Neural cell (in vitro differentiated cells): ENCODE measurements around the gene ROBO1. TPM values are rescaled to one million over a fixed set of nuclear protein-coding genes. Genes with fewer than 3 reads are reported as not detected.

Experiments
- H2AFZ ChIP-seq: fragments of 200-600, 300-800 bp; sonication (generic), shearing (Covaris generic); 2 replicates; pipeline ENCODE4 v1.6.0; 2014; ENCODE audit warnings: low read depth, mild to moderate bottlenecking, antibody characterized with exemption, low read length, moderate library complexity
- H3F3A ChIP-seq: fragments of 200-600 bp; shearing (Covaris generic); 2 replicates; pipeline ENCODE4 v1.6.1; 2016; ENCODE audit warnings: mild to moderate bottlenecking, moderate library complexity, mixed read lengths, antibody characterized with exemption, low read length; ENCODE audit not compliant: insufficient read depth, poor library complexity, severe bottlenecking
- H3K27ac ChIP-seq: fragments of 200-600, 300-800 bp; sonication (generic), shearing (Covaris generic); 2 replicates; pipeline ENCODE4 v1.5.1; 2014; ENCODE audit warnings: mild to moderate bottlenecking, low read length, moderate library complexity
- H3K27me3 ChIP-seq: fragments of 300-800, 200-600 bp; sonication (generic), shearing (Covaris generic); 2 replicates; pipeline ENCODE4 v1.6.0; 2014; ENCODE audit warnings: mild to moderate bottlenecking, low read depth, low read length, moderate library complexity; ENCODE audit not compliant: insufficient read depth
- H3K36me3 ChIP-seq: fragments of 300-800, 200-600 bp; sonication (generic), shearing (Covaris generic); 2 replicates; pipeline ENCODE4 v1.5.1; 2014; ENCODE audit warnings: mild to moderate bottlenecking, antibody characterized with exemption, low read length, moderate library complexity; ENCODE audit not compliant: insufficient read depth
- H3K4me2 ChIP-seq: fragments of 300-800, 200-600 bp; sonication (generic), shearing (Covaris generic); 2 replicates; pipeline ENCODE4 v1.6.0; 2014; ENCODE audit warnings: mild to moderate bottlenecking, low read length
- H3K4me3 ChIP-seq: fragments of 300-800, 200-600 bp; sonication (generic), shearing (Covaris generic); 2 replicates; pipeline ENCODE4 v1.5.1; 2014; ENCODE audit warnings: mild to moderate bottlenecking, low read length, moderate library complexity
- H3K79me2 ChIP-seq: fragments of 200-600 bp; shearing (Covaris generic); replicated peaks from 2 replicates; pipeline ENCODE4 v1.6.0; 2014; ENCODE audit warnings: mild to moderate bottlenecking, low read length, moderate library complexity; ENCODE audit not compliant: insufficient read depth
- H3K9ac ChIP-seq: fragments of 300-800, 200-600 bp; sonication (generic), shearing (Covaris generic); 2 replicates; pipeline ENCODE4 v1.6.1; 2016; ENCODE audit warnings: mild to moderate bottlenecking, low read length, mixed read lengths
- H3K9me2 ChIP-seq: fragments of 200-600 bp; shearing (Covaris generic); 2 replicates; pipeline ENCODE4 v1.6.1; 2016; ENCODE audit warnings: mild to moderate bottlenecking, low read length, mixed read lengths; ENCODE audit not compliant: insufficient read depth
- H3K9me3 ChIP-seq: fragments of 200-600, 300-800 bp; sonication (generic), shearing (Covaris generic); 2 replicates; pipeline ENCODE4 v1.6.1; 2016; ENCODE audit warnings: mild to moderate bottlenecking, mixed run types, low read length, moderate library complexity, mixed read lengths
- H4K20me1 ChIP-seq: fragments of 200-600 bp; shearing (Covaris generic); 2 replicates; pipeline ENCODE4 v1.6.1; 2016; ENCODE audit warnings: mild to moderate bottlenecking, mixed run types; ENCODE audit not compliant: insufficient read depth
- EP300 ChIP-seq: fragments of 450-650 bp; conservative IDR thresholded peaks from 2 replicates; pipeline ENCODE4 v1.6.1; 2014; ENCODE audit warnings: antibody characterized with exemption, mild to moderate bottlenecking, moderate library complexity; ENCODE audit not compliant: poor library complexity, severe bottlenecking
- EZH2 ChIP-seq: fragments of 200-600, 300-800 bp; shearing (Covaris generic), sonication (generic); IDR thresholded peaks from 2 replicates; pipeline ENCODE4 v1.6.1; 2014; ENCODE audit warnings: antibody characterized with exemption, low read length, borderline replicate concordance, mild to moderate bottlenecking; ENCODE audit not compliant: insufficient read depth, poor library complexity, severe bottlenecking
- MXI1 ChIP-seq: fragments of 450-650 bp; conservative IDR thresholded peaks from 2 replicates; pipeline ENCODE4 v1.6.1; 2014; ENCODE audit warnings: antibody characterized with exemption, mild to moderate bottlenecking; ENCODE audit not compliant: poor library complexity, severe bottlenecking
- POLR2AphosphoS5 ChIP-seq: IDR thresholded peaks from 2 replicates; pipeline ENCODE4 v1.6.1; 2012
- RAD21 ChIP-seq: fragments of 450-650 bp; conservative IDR thresholded peaks from 2 replicates; pipeline ENCODE4 v1.6.1; 2014; ENCODE audit warnings: antibody characterized with exemption, mild to moderate bottlenecking, moderate library complexity
- SMC3 ChIP-seq: fragments of 450-650 bp; conservative IDR thresholded peaks from 2 replicates; pipeline ENCODE4 v1.6.1; 2014; ENCODE audit warnings: antibody characterized with exemption, mild to moderate bottlenecking, moderate library complexity; ENCODE audit not compliant: poor library complexity
- TAF1 ChIP-seq: IDR thresholded peaks from 2 replicates; pipeline ENCODE4 v1.6.1; 2012; ENCODE audit warnings: low read depth
- polyA plus RNA-seq: library from polyadenylated mRNA; depleted of rRNA; stranded (reverse); fragments of >200 nt; gene quantifications from 2 replicates; pipeline ENCODE4 v1.2.3, GENCODE V29; 2014
- TF ChIP-seq, protein P1 (sequence below): IDR thresholded peaks from 2 replicates; pipeline ENCODE4 v1.6.1; 2012; ENCODE audit warnings: borderline replicate concordance
- TF ChIP-seq, protein P2 (sequence below): fragments of 450-650 bp; IDR thresholded peaks from 2 replicates; pipeline ENCODE4 v1.5.1; 2014; ENCODE audit warnings: antibody characterized with exemption, mild to moderate bottlenecking, moderate library complexity; ENCODE audit not compliant: poor library complexity, severe bottlenecking

Gene ROBO1
- polyA plus RNA-seq, 1 donor from 2014 or later = 183 TPM

DNA sequence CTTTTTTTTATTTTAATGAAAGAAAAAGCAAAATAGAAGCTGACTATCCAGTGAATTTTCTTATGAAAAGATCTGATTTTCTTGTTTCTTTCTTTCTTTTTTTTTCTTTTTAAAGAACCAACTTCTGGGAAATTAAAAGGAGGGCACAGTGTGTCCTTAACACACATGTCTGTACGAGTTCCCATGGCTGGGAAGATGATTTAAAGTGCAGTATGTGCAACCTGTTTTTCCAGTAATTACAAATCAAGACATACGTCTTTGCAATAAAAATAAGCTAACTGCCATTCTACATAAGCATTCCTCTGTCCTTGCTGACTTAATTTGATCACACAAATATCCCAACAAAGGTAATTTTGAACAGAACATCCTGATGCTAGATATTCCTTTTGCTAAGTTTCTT lies 416.1 kb downstream of the ROBO1 start:
- no peaks in the 10 kb centered on the region for H3K79me2 ChIP-seq
- H3K27ac ChIP-seq = no peak overlapping the region
- H3K36me3 ChIP-seq = no peaks in the 10 kb centered on the region
- H3K9me3 ChIP-seq = no peaks in the 10 kb centered on the region
- no peak overlapping the region for H2AFZ ChIP-seq
- H3K4me3 ChIP-seq = no peak overlapping the region
- no peak overlapping the region for H3K9ac ChIP-seq
- no peaks in the 10 kb centered on the region for H3F3A ChIP-seq
- no peaks in the 10 kb centered on the region for H4K20me1 ChIP-seq
- TF ChIP-seq SMC3 (no peak), RAD21 (no peak), MXI1 (no peak), EP300 (no peak), TAF1 (no peak), EZH2 (no peak), POLR2AphosphoS5 (no peak)
- TF ChIP-seq, protein P1, sequence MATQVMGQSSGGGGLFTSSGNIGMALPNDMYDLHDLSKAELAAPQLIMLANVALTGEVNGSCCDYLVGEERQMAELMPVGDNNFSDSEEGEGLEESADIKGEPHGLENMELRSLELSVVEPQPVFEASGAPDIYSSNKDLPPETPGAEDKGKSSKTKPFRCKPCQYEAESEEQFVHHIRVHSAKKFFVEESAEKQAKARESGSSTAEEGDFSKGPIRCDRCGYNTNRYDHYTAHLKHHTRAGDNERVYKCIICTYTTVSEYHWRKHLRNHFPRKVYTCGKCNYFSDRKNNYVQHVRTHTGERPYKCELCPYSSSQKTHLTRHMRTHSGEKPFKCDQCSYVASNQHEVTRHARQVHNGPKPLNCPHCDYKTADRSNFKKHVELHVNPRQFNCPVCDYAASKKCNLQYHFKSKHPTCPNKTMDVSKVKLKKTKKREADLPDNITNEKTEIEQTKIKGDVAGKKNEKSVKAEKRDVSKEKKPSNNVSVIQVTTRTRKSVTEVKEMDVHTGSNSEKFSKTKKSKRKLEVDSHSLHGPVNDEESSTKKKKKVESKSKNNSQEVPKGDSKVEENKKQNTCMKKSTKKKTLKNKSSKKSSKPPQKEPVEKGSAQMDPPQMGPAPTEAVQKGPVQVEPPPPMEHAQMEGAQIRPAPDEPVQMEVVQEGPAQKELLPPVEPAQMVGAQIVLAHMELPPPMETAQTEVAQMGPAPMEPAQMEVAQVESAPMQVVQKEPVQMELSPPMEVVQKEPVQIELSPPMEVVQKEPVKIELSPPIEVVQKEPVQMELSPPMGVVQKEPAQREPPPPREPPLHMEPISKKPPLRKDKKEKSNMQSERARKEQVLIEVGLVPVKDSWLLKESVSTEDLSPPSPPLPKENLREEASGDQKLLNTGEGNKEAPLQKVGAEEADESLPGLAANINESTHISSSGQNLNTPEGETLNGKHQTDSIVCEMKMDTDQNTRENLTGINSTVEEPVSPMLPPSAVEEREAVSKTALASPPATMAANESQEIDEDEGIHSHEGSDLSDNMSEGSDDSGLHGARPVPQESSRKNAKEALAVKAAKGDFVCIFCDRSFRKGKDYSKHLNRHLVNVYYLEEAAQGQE = no peak
- TF ChIP-seq, protein P2, sequence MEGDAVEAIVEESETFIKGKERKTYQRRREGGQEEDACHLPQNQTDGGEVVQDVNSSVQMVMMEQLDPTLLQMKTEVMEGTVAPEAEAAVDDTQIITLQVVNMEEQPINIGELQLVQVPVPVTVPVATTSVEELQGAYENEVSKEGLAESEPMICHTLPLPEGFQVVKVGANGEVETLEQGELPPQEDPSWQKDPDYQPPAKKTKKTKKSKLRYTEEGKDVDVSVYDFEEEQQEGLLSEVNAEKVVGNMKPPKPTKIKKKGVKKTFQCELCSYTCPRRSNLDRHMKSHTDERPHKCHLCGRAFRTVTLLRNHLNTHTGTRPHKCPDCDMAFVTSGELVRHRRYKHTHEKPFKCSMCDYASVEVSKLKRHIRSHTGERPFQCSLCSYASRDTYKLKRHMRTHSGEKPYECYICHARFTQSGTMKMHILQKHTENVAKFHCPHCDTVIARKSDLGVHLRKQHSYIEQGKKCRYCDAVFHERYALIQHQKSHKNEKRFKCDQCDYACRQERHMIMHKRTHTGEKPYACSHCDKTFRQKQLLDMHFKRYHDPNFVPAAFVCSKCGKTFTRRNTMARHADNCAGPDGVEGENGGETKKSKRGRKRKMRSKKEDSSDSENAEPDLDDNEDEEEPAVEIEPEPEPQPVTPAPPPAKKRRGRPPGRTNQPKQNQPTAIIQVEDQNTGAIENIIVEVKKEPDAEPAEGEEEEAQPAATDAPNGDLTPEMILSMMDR = no peak
- H3K9me2 ChIP-seq = no peaks in the 10 kb centered on the region
- H3K4me2 ChIP-seq = no peak overlapping the region
- H3K27me3 ChIP-seq = no peaks in the 10 kb centered on the region

DNA sequence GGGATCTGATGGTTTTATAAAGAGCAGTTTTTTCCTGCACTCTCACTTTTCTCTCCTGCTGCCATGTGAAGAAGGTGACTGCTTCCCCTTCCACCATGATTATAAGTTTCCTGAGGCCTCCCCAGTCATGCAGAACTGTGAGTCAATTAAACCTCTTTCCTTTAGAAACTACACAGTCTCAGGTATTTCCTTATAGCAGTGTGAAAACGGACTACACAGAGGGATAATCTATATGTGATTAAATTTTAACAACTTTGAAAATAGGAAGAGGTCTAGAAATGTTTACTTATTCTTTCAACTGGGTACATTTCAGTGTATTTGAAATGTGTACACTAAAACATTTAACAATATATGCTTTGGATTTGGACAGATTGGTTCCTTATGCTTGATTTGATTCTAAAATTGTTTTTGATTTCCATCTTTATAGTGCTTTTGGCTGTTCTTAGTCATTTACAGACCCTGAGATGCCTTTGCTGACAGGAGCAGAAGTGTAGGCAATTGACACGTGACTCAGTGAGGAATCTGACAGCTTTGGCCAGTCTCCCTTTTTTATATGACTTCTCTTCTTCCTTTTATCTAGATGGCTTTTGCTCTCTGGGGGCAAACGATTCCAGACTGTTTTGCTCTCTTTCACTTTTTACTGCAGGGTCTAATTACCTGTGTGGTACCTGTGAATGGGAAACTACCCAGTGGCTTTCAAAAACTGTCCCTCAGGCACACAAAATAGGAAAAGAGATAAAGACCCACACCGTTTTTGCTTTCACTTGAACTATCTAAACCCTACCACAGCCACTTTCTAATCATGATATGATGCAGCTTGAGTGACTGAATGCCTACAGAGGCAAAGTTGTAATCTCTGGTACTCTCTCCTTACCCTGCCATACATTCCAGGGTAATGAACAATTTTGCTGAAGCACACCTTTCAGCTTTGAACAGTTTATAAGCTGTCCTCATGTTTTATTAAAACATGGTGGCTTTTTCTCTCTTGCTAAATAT lies 422.6 kb downstream of the ROBO1 start:
- Histone ChIP-seq H3K9me2 (no peaks in the 10 kb centered on the region), H3K36me3 (no peaks in the 10 kb centered on the region), H2AFZ (no peak overlapping the region), H3K79me2 (no peaks in the 10 kb centered on the region), H3F3A (no peaks in the 10 kb centered on the region), H3K4me2 (no peak overlapping the region), H3K27ac (no peak overlapping the region), H3K27me3 (no peaks in the 10 kb centered on the region), H4K20me1 (no peaks in the 10 kb centered on the region), H3K9me3 (no peaks in the 10 kb centered on the region), H3K4me3 (no peak overlapping the region), H3K9ac (no peak overlapping the region)
- TF ChIP-seq TAF1 = no peak
- TF ChIP-seq EP300 = peak; percentile 20
